ENCODE measurements around the gene FTMT. TPM values are rescaled to one million over a fixed set of nuclear protein-coding genes. Genes with fewer than 3 reads are reported as not detected.
A peak's percentile ranks its signal among the peaks of the same experiment; 100 is the strongest.

Gene FTMT
- total RNA-seq, 1 experiment from 2014 or later, result not detected

DNA sequence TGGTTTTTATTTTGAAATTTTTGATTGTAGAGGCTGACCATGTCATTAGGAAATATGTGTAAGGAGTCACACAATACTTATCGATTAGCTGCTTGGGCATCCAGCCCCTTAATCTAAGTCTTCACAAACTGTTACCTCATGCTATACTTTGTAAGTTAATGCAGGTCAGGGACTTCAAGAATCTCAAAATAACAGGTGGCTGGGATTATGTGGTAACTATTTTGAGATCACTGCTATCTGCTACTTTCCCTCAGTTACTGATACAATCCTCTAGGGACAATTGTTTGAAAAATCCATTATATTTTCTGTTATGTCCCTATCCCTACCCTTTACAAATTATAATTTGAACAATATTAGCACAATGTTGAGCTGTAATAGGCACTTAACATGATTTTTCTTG lies 21.7 kb downstream of the FTMT start:
- Histone ChIP-seq H3K4me1 (no peaks in the 10 kb centered on the region), H3K4me3 (no peak overlapping the region), H3K27me3 (no peaks in the 10 kb centered on the region), H3K27ac (no peak overlapping the region), H3K9me3 (replicated peaks) (no peaks in the 10 kb centered on the region), H3K36me3 (no peaks in the 10 kb centered on the region)
- peak in 1 of 2 experiments; percentile 9 for DNase-seq

DNA sequence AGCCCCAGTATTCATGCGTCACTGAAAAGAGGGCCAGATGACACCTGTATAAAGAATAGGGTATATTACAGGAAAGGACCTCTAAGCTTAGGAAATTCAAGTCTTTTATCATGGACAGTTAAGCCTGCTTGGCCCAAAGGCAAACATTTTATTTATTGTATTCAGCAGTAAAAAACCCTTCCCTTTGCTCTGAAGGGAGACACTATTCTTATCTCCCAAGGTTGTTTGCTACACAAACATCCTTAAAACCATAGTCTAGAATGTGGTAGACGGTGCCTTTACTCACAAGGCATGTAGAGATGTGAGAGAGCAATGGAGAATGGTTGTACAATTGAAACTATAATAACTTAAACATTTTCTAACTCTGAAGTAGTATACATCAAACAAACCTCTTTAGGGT lies 33.9 kb downstream of the FTMT start:
- Histone ChIP-seq H3K9me3 (replicated peaks) (no peaks in the 10 kb centered on the region), H3K27me3 (no peaks in the 10 kb centered on the region), H3K27ac (no peak overlapping the region), H3K36me3 (no peaks in the 10 kb centered on the region), H3K4me1 (no peaks in the 10 kb centered on the region), H3K4me3 (no peak overlapping the region)
- no peak for DNase-seq

DNA sequence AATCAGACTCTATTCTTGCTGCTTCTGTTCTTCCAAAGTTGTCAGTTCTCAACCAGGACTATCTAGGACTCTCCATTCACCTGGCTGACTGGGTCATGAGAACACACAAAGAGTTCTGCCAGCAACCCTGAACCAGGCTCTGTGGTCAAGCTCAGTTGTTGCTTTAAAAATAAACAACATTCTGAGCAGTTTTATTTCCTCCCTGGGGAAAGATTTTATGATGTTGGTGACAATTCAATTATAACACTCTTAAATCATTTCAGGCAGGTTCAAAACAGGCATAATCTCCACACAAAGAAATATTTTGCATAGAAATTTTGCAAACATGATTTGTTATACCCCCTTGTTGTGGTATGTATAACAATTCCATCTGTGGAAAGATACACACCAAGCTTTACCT lies 36.0 kb downstream of the FTMT start:
- no peaks in the 10 kb centered on the region for H3K4me1 ChIP-seq
- no peak overlapping the region for H3K27ac ChIP-seq
- no peaks in the 10 kb centered on the region for H3K36me3 ChIP-seq
- H3K4me3 ChIP-seq, result no peak overlapping the region
- H3K9me3 ChIP-seq (replicated peaks), result no peaks in the 10 kb centered on the region
- no peak for DNase-seq
- H3K27me3 ChIP-seq, result no peaks in the 10 kb centered on the region

DNA sequence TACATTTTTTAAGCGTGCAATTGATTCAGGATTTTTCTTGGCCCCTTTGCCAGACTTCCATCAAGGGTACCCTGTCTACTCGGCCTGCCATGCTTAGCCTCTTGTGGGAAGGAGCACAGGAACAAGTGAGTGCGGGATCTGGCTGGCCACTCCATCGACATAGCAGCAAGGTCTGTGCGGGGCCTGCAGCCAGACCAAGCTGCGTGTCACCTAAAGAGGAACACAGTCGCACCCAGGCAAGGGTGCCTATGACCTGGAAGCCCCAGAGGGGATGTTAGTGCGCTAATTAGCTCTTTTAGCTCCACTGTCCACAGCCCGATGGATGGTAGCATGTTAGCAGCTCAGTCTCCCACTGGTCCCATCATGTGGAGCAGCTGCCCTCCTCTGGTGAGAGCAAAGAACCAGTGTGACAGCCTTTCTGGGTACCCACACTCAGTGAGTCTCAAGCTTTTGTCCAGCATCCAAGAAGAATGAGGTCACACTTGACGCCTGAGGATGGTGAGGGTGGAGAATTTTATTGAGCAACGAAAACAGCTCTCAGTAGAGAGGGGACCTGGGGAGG lies 38.7 kb downstream of the FTMT start:
- H3K27me3 ChIP-seq, result no peaks in the 10 kb centered on the region
- H3K4me3 ChIP-seq, result no peak overlapping the region
- DNase-seq, result peak in 1 of 2 experiments; percentile 5
- no peaks in the 10 kb centered on the region for H3K4me1 ChIP-seq
- no peak overlapping the region for H3K27ac ChIP-seq
- H3K36me3 ChIP-seq, result no peaks in the 10 kb centered on the region
- H3K9me3 ChIP-seq (replicated peaks), result no peaks in the 10 kb centered on the region

DNA sequence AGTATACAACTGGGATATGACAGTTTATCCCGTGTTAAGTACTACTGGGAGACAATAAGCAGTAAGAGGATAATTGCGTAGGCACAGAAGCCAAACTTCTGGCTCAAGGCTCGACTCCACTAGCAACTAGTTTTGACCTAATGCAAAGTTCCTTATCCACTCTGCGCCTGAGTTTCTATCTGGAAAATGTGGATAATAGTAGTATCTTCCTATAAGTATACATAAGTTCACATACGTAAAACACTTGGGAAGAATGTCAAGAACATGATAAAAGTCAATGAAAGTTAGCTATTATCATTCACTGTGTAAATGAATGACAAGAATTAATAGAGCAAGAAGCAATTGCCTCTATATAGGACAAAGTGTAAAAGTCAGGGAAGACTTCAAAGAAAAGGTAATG lies 45.7 kb downstream of the FTMT start:
- Histone ChIP-seq H3K9me3 (replicated peaks) (no peaks in the 10 kb centered on the region), H3K4me1 (no peaks in the 10 kb centered on the region), H3K27me3 (no peaks in the 10 kb centered on the region), H3K4me3 (no peak overlapping the region), H3K27ac (no peak overlapping the region), H3K36me3 (no peaks in the 10 kb centered on the region)
- no peak for DNase-seq

DNA sequence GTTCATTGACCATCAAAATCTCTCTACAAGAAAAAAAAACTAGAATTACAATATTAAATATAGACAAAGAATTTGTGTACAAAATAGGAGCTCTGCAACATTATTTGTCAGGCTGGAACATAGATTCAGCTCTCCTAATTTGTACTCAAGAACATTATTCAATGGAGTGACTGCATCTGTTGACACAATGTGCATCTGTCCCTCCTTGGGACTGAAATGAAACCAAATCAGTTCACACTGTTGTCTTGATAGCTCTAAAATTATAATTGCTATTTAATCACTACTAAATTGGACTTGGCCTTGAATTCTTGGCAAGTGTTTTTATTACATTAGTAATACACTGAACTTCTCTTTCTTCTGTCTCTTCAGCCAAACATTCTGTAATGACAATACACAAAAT lies 47.7 kb downstream of the FTMT start:
- Histone ChIP-seq H3K4me3 (no peak overlapping the region), H3K9me3 (replicated peaks) (no peaks in the 10 kb centered on the region), H3K4me1 (no peaks in the 10 kb centered on the region), H3K36me3 (no peaks in the 10 kb centered on the region), H3K27ac (no peak overlapping the region), H3K27me3 (no peaks in the 10 kb centered on the region; the same call in 1 of the 2 replicates)
- DNase-seq, result no peak

Other genes starting within 250 kb of the FTMT start
- gene SRFBP1, start 110.1 kb downstream of the FTMT start, total RNA-seq (2014; rRNA removed; shearing (Covaris generic)), result 27.3 and 27.6 TPM in 2 replicates
- 1.7 and 2.3 TPM in 2 replicates for gene LOX, start 226.4 kb downstream of the FTMT start, total RNA-seq (2014; rRNA removed; shearing (Covaris generic))

Data from SJCRH30 (cell line).